Keratinocyte (primary cell): Measurements from ENCODE around the gene ADAMTSL3. TPM values are rescaled to one million over a fixed set of nuclear protein-coding genes. Genes with fewer than 3 reads are reported as not detected.

ENCODE experiments used
- DNase-seq: peaks from one replicate; pipeline ENCODE4 v3.0.0-alpha.2; 2011; ENCODE audit warnings: low read depth, missing footprints, low spot score
- FAIRE-seq: peaks from 2 replicates; lab custom pipeline; 2011; peaks lifted over from hg19 to GRCh38; lab: Jason Lieb, UNC
- H2AFZ ChIP-seq: 2 replicates; pipeline ENCODE4 v1.6.0; 2012; ENCODE audit warnings: low read length, control low read depth, inconsistent platforms; ENCODE audit not compliant: control insufficient read depth
- H3K27ac ChIP-seq: 2 replicates; pipeline ENCODE4 v1.5.1; 2011; ENCODE audit warnings: low read length; ENCODE audit not compliant: control insufficient read depth, insufficient read depth
- H3K27me3 ChIP-seq: 3 replicates; pipeline ENCODE4 v1.6.0; 2011; ENCODE audit warnings: low read length; ENCODE audit not compliant: control insufficient read depth, insufficient read depth; ENCODE audit errors: extremely low read depth
- H3K36me3 ChIP-seq, 2 experiments: 2 replicates in 1 of 2; 3 replicates in 1 of 2; pipeline ENCODE4 v1.5.1; 2011; ENCODE audit warnings: low read length in 2 of 2, mild to moderate bottlenecking in 1 of 2; ENCODE audit not compliant: control insufficient read depth in 2 of 2, insufficient read depth in 2 of 2; ENCODE audit errors: extremely low read depth in 1 of 2
- H3K4me1 ChIP-seq: 3 replicates; pipeline ENCODE4 v1.5.1; 2011; ENCODE audit warnings: low read length; ENCODE audit not compliant: control insufficient read depth, insufficient read depth; ENCODE audit errors: extremely low read depth
- H3K4me2 ChIP-seq: 3 replicates; pipeline ENCODE4 v1.6.0; 2011; ENCODE audit warnings: low read depth, low read length; ENCODE audit not compliant: control insufficient read depth, insufficient read depth; ENCODE audit errors: extremely low read depth
- H3K4me3 ChIP-seq, 3 experiments: fragments of 200-600 bp in 1 of 3; sonication (generic) in 1 of 3; 2 replicates in 2 of 3; 3 replicates in 1 of 3; pipeline ENCODE4 v1.5.1; 2011 to 2016; ENCODE audit warnings: low read length in 3 of 3, mild to moderate bottlenecking in 3 of 3, control low read depth in 2 of 3, inconsistent platforms in 1 of 3, low read depth in 1 of 3, mixed read lengths in 1 of 3, mixed run types in 1 of 3, moderate library complexity in 1 of 3; ENCODE audit not compliant: control insufficient read depth in 2 of 3, insufficient read depth in 2 of 3; ENCODE audit errors: extremely low read depth in 1 of 3
- H3K79me2 ChIP-seq: 2 replicates; pipeline ENCODE4 v1.6.0; 2012; ENCODE audit warnings: low read length; ENCODE audit not compliant: control insufficient read depth, insufficient read depth
- H3K9ac ChIP-seq: 3 replicates; pipeline ENCODE4 v1.6.0; 2011; ENCODE audit warnings: low read length; ENCODE audit not compliant: control insufficient read depth, insufficient read depth; ENCODE audit errors: extremely low read depth
- H3K9me1 ChIP-seq: 3 replicates; pipeline ENCODE4 v1.6.0; 2011; ENCODE audit warnings: low read length; ENCODE audit not compliant: control insufficient read depth, insufficient read depth; ENCODE audit errors: extremely low read depth
- H3K9me3 ChIP-seq: 2 replicates; pipeline ENCODE4 v1.5.1; 2012; ENCODE audit warnings: low read depth, low read length; ENCODE audit not compliant: control insufficient read depth
- H4K20me1 ChIP-seq: 3 replicates; pipeline ENCODE4 v1.6.0; 2011; ENCODE audit warnings: low read length; ENCODE audit not compliant: control insufficient read depth, insufficient read depth; ENCODE audit errors: extremely low read depth
- EZH2 ChIP-seq: IDR thresholded peaks from one replicate; pipeline ENCODE4 v1.6.1; 2012; ENCODE audit warnings: inconsistent platforms, mild to moderate bottlenecking, low read length, moderate library complexity
- dilution Hi-C: fragments of 300-500 bp; cut with MboI; formaldehyde crosslinking; loops from one replicate; pipeline ENCODE4 v1.7.0; 2020; ENCODE audit warnings: low sequenced_read_pairs; ENCODE audit not compliant: extremely low pct_ligation_motif_present
- polyA plus RNA-seq, 5 experiments: library from polyadenylated mRNA; depleted of rRNA in 3 of 5; stranded (reverse) in 3 of 5; stranded (forward) in 1 of 5; unstranded in 1 of 5; fragments of >200 nt; gene quantifications; 1 replicate in 1 of 5; 2 replicates in 3 of 5; 3 replicates in 1 of 5; pipeline versions ENCODE4 v1.2.1 to v1.2.3, GENCODE V29; 2011 to 2012; ENCODE audit warnings: missing spikeins in 2 of 5, low read depth in 1 of 5, low replicate concordance in 1 of 5
- TF ChIP-seq, protein P1 (sequence below), 3 experiments: IDR thresholded peaks in 1 of 3; conservative IDR thresholded peaks in 1 of 3; optimal IDR thresholded peaks in 1 of 3; 2 replicates in 2 of 3; 3 replicates in 1 of 3; pipeline versions ENCODE3 to v1.5.1; 2011; ENCODE audit warnings: low read length in 3 of 3, mild to moderate bottlenecking in 3 of 3, moderate library complexity in 2 of 3, control low read depth in 1 of 3, inconsistent platforms in 1 of 3; ENCODE audit not compliant: insufficient read depth in 2 of 3; ENCODE audit errors: extremely low read depth in 1 of 3

Gene ADAMTSL3
- polyA plus RNA-seq, 1 donor (not counting 4 experiments of a cell fraction or from before 2014, with no cell fraction given) = 0.01 TPM

DNA sequence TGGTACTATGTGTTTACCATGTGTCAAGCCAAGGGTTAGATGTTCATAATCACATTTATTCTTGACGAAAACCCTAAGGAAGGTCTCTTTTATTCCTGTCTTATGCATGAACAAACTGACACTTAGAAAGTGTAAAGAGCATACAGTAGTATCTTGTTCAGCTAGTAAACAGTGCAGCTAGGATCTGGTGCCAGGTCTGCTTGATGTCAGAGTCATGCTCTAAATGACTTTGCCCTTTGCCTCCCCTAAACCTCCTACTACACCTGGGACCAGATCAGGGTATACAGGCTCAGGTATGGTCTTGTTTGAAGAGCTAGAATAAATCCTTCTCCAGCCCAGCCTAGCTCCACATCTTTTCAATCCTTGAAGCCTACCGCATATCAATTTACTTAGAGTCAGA, 232.4 kb downstream of the ADAMTSL3 start:
- Histone ChIP-seq H3K9me3 (no peaks in the 10 kb centered on the region), H2AFZ (no peak overlapping the region), H3K4me1 (peaks cover 2% of the 10 kb centered on the region), H3K4me2 (no peak overlapping the region), H4K20me1 (no peaks in the 10 kb centered on the region), H3K27ac (no peak overlapping the region), H3K27me3 (no peaks in the 10 kb centered on the region), H3K4me3 (no peak overlapping the region), H3K36me3 (no peaks in the 10 kb centered on the region), H3K9ac (no peak overlapping the region), H3K79me2 (no peaks in the 10 kb centered on the region), H3K9me1 (no peaks in the 10 kb centered on the region)
- no peak for DNase-seq
- FAIRE-seq = no peak
- dilution Hi-C loops = no loop called here
- TF ChIP-seq EZH2 = no peak
- TF ChIP-seq, protein P1, sequence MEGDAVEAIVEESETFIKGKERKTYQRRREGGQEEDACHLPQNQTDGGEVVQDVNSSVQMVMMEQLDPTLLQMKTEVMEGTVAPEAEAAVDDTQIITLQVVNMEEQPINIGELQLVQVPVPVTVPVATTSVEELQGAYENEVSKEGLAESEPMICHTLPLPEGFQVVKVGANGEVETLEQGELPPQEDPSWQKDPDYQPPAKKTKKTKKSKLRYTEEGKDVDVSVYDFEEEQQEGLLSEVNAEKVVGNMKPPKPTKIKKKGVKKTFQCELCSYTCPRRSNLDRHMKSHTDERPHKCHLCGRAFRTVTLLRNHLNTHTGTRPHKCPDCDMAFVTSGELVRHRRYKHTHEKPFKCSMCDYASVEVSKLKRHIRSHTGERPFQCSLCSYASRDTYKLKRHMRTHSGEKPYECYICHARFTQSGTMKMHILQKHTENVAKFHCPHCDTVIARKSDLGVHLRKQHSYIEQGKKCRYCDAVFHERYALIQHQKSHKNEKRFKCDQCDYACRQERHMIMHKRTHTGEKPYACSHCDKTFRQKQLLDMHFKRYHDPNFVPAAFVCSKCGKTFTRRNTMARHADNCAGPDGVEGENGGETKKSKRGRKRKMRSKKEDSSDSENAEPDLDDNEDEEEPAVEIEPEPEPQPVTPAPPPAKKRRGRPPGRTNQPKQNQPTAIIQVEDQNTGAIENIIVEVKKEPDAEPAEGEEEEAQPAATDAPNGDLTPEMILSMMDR (optimal IDR thresholded peaks at IDR 0.05 in 1 of 3, IDR thresholded peaks at IDR 0.05 in 1 of 3, conservative IDR thresholded peaks at IDR 0.05 in 1 of 3; ENCODE audit: extremely low read depth in 1 of 3, insufficient read depth in 2 of 3, low read length in 3 of 3) = no peak

DNA sequence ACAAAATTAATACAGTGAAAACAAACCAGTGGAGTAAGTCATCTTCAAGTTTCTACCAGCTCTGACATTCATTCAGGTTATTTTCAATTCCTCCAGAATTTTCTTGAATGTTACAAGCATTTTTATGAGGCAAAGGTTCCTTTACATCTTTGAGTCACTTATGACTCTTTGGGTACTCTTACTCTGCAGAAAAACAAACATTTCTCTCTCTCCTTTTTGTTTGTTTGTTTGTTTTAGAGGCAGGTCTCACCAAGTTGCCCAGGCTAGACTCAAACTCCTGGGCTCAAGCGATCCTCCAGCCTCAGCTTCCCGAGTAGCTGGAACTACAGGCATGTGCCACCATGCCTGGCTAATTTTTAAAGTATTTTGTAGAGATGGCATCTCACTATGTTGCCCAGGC, 233.5 kb downstream of the ADAMTSL3 start:
- no peaks in the 10 kb centered on the region for H4K20me1 ChIP-seq
- dilution Hi-C loops = no loop called here
- H3K9me3 ChIP-seq = no peaks in the 10 kb centered on the region
- TF ChIP-seq EZH2 = no peak
- TF ChIP-seq, protein P1 (optimal IDR thresholded peaks at IDR 0.05 in 1 of 3, IDR thresholded peaks at IDR 0.05 in 1 of 3, conservative IDR thresholded peaks at IDR 0.05 in 1 of 3; ENCODE audit: extremely low read depth in 1 of 3, insufficient read depth in 2 of 3, low read length in 3 of 3) = no peak
- no peak overlapping the region for H3K27ac ChIP-seq
- no peak overlapping the region for H2AFZ ChIP-seq
- H3K4me3 ChIP-seq = no peak overlapping the region
- FAIRE-seq = no peak
- no peak for DNase-seq
- H3K36me3 ChIP-seq = no peaks in the 10 kb centered on the region
- no peak overlapping the region for H3K4me2 ChIP-seq
- H3K27me3 ChIP-seq = no peaks in the 10 kb centered on the region
- H3K9ac ChIP-seq = no peak overlapping the region
- no peaks in the 10 kb centered on the region for H3K79me2 ChIP-seq
- peaks cover 2% of the 10 kb centered on the region for H3K4me1 ChIP-seq
- H3K9me1 ChIP-seq = no peaks in the 10 kb centered on the region
